ENCODE results near the gene SNX1. TPM values are rescaled to one million over a fixed set of nuclear protein-coding genes. Genes with fewer than 3 reads are reported as not detected.

Gene SNX1
- polyA plus RNA-seq, 2 of the 4 experiments (the other 2 are of a cell fraction), result 86.7 to 89.4 TPM

DNA sequence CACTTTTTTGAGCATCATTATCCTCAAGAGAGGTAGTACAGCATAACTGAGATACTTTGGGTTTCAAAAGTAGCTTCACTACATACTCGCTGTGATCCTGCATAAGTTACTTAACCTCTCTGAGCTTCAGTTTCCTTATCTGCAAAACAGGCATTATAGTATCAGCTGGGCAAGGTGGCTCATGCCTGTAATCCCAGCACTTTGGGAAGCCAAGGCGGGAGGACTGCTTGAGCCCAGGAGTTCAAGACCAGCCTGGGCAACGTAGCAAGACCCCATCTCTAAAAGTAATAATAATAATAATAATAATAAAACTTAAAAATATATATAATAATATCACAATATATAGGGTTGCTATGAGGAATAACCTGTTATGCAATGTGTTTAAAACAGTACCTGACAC is 13.0 kb upstream of the SNX1 start:
- FAIRE-seq (no peak), ATAC-seq (no peak), DNase-seq (ENCODE audit: low read depth in 1 of 2, low spot score in 1 of 2) (no peak)
- Histone ChIP-seq H3K4me3 (no peak overlapping the region), H3K4me2 (no peak overlapping the region), H3K27ac (no peak overlapping the region), H3K9me3 (no peaks in the 10 kb centered on the region), H3K4me1 (no peaks in the 10 kb centered on the region)
- ChIA-PET POLR2A (interaction anchor here (1.9 kb wide), 1 partner anchor 11 kb away, joined by 9 read pairs; the partner anchor contains the start of gene CIAO2A), CTCF (interaction anchor here (1.5 to 2.3 kb wide), 2 partner anchors 12 to 15 kb away, joined by 5 to 11 read pairs; no protein-coding TSS in a partner anchor)
- 62% methylated on average over 3 of the region's 3 CpGs for WGBS (ENCODE audit: missing lambda C conversion rate)
- TF ChIP-seq TFCP2L1 (CRISPR knock-in tag; IDR thresholded peaks at IDR 0.05) (no peak), NR3C1 (IDR thresholded peaks at IDR 0.05) (no peak), JUNB (IDR thresholded peaks at IDR 0.05) (no peak), POLR2A (IDR thresholded peaks at IDR 0.05; ENCODE audit: low read length) (no peak), FOXS1 (CRISPR knock-in tag; IDR thresholded peaks at IDR 0.05) (no peak), ESRRA (IDR thresholded peaks at IDR 0.05; ENCODE audit: borderline replicate concordance, low read length) (no peak), JUN (IDR thresholded peaks at IDR 0.05) (no peak), HOXA7 (CRISPR knock-in tag; IDR thresholded peaks at IDR 0.05) (no peak), FOSL2 (IDR thresholded peaks at IDR 0.05) (no peak), FOSL2 (CRISPR knock-in tag; IDR thresholded peaks at IDR 0.05) (no peak)

- FAIRE-seq, result no peak
Measured at GRCh38 chr15:64089543-64090280, 6.1 kb upstream of the SNX1 start.

GRCh38 chr15:64090527-64090926 is 5.3 kb upstream of the SNX1 start:
- 96% methylated on average over 3 of the region's 3 CpGs for WGBS (ENCODE audit: missing lambda C conversion rate)
- Histone ChIP-seq H3K9me3 (no peaks in the 10 kb centered on the region), H3K4me1 (peaks cover 18% of the 10 kb centered on the region), H3K4me3 (no peak overlapping the region), H3K4me2 (no peak overlapping the region), H3K27ac (no peak overlapping the region)
- ATAC-seq (no peak), DNase-seq (ENCODE audit: low read depth in 1 of 2, low spot score in 1 of 2) (no peak), FAIRE-seq (no peak)
- ChIA-PET CTCF (interaction anchor here (0.6 to 1.4 kb wide), 5 partner anchors 9 to 339 kb away, joined by 3 to 6 read pairs (median 3); no protein-coding TSS in a partner anchor), POLR2A (no interaction called here)
- TF ChIP-seq EHF (CRISPR knock-in tag; IDR thresholded peaks at IDR 0.05) (no peak), FOSL2 (IDR thresholded peaks at IDR 0.05) (no peak), FOSL2 (CRISPR knock-in tag; IDR thresholded peaks at IDR 0.05) (no peak), FOSB (CRISPR knock-in tag; IDR thresholded peaks at IDR 0.05) (no peak), HOXA7 (CRISPR knock-in tag; IDR thresholded peaks at IDR 0.05) (no peak), ZNF302 (CRISPR knock-in tag; IDR thresholded peaks at IDR 0.05) (no peak), FOXS1 (CRISPR knock-in tag; IDR thresholded peaks at IDR 0.05) (no peak), POLR2A (IDR thresholded peaks at IDR 0.05; ENCODE audit: low read length) (no peak), E2F6 (IDR thresholded peaks at IDR 0.05; ENCODE audit: borderline replicate concordance, low read depth) (no peak), GATA3 (IDR thresholded peaks at IDR 0.05; ENCODE audit: borderline replicate concordance) (no peak)
- TF ChIP-seq, protein P1, sequence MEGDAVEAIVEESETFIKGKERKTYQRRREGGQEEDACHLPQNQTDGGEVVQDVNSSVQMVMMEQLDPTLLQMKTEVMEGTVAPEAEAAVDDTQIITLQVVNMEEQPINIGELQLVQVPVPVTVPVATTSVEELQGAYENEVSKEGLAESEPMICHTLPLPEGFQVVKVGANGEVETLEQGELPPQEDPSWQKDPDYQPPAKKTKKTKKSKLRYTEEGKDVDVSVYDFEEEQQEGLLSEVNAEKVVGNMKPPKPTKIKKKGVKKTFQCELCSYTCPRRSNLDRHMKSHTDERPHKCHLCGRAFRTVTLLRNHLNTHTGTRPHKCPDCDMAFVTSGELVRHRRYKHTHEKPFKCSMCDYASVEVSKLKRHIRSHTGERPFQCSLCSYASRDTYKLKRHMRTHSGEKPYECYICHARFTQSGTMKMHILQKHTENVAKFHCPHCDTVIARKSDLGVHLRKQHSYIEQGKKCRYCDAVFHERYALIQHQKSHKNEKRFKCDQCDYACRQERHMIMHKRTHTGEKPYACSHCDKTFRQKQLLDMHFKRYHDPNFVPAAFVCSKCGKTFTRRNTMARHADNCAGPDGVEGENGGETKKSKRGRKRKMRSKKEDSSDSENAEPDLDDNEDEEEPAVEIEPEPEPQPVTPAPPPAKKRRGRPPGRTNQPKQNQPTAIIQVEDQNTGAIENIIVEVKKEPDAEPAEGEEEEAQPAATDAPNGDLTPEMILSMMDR (IDR thresholded peaks at IDR 0.05), result no peak

More at GRCh38 chr15:64089543-64090280, 6.1 kb upstream of the SNX1 start:
- ChIA-PET CTCF (interaction anchor here (0.6 to 1.7 kb wide), 7 partner anchors 9 to 1538 kb away, joined by 3 to 6 read pairs (median 4); partner anchors contain the start of gene DAPK2), POLR2A (no interaction called here)
- H3K27ac ChIP-seq, result no peak overlapping the region
- DNase-seq (ENCODE audit: low read depth in 1 of 2, low spot score in 1 of 2) (no peak), ATAC-seq (no peak)
- H3K4me3 ChIP-seq, result no peak overlapping the region
- H3K4me2 ChIP-seq, result no peak overlapping the region
- H3K9me3 ChIP-seq, result no peaks in the 10 kb centered on the region
- TF ChIP-seq JUN (IDR thresholded peaks at IDR 0.05) (no peak), CHD4 (IDR thresholded peaks at IDR 0.05; ENCODE audit: borderline replicate concordance) (no peak), MAX (IDR thresholded peaks at IDR 0.05) (no peak), HMGXB4 (CRISPR knock-in tag; IDR thresholded peaks at IDR 0.05; ENCODE audit: borderline replicate concordance) (no peak), HDAC2 (IDR thresholded peaks at IDR 0.05) (no peak), HOXB13 (CRISPR knock-in tag; IDR thresholded peaks at IDR 0.05; ENCODE audit: low read depth) (no peak), FOSB (CRISPR knock-in tag; IDR thresholded peaks at IDR 0.05) (no peak), SMC3 (IDR thresholded peaks at IDR 0.05) (no peak)
- TF ChIP-seq, protein P2, sequence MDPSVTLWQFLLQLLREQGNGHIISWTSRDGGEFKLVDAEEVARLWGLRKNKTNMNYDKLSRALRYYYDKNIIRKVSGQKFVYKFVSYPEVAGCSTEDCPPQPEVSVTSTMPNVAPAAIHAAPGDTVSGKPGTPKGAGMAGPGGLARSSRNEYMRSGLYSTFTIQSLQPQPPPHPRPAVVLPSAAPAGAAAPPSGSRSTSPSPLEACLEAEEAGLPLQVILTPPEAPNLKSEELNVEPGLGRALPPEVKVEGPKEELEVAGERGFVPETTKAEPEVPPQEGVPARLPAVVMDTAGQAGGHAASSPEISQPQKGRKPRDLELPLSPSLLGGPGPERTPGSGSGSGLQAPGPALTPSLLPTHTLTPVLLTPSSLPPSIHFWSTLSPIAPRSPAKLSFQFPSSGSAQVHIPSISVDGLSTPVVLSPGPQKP (IDR thresholded peaks at IDR 0.05; ENCODE audit: low read depth, low read length), result no peak
- 92% methylated on average over 12 of the region's 12 CpGs for WGBS (ENCODE audit: missing lambda C conversion rate)
- peaks cover 10% of the 10 kb centered on the region for H3K4me1 ChIP-seq

All from A549 (cell line).